ENCODE results near the gene CR1.
"Not testable (repeated sequence)": the region's sequence is repeated elsewhere in the genome, so short reads cannot be mapped to it uniquely, and the experiment has no call there.

Gene CR1

DNA sequence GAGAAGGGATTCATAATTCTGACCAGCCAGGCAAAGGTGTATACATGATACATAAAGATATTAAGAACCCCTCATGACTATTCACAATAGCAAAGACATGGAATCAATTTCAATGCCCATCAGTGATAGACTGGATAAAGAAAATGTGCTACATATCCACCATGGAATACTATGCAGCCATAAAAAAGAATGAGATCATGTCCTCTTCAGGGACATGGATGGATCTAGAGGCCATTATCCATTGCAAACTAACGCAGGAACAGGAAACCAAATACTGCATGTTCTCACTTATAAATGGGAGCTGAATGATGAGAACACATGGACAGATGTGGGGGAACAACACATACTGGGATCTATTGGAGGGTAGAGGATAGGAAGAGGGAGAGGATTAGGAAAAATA lies 170.4 kb downstream of the CR1 start:
- Histone ChIP-seq H3K27ac (no peak overlapping the region), H3K9ac (ENCODE audit: insufficient read length) (no peak overlapping the region), H3K36me3 (ENCODE audit: insufficient read depth, low read length) (no peaks in the 10 kb centered on the region), H3K9me3 (ENCODE audit: low read depth, low read length) (no peaks in the 10 kb centered on the region), H3K4me3 (no peak overlapping the region)
- no peak for DNase-seq (ENCODE audit: low read depth, low spot score)
- TF ChIP-seq EZH2 (IDR thresholded peaks at IDR 0.05), result no peak
- TF ChIP-seq FOXP2 (optimal IDR thresholded peaks at IDR 0.05; ENCODE audit: control extremely low read depth, extremely low read length, insufficient read depth), result no peak
- TF ChIP-seq POLR2AphosphoS5 (IDR thresholded peaks at IDR 0.05; ENCODE audit: borderline replicate concordance, low read depth, low read length), result no peak

DNA sequence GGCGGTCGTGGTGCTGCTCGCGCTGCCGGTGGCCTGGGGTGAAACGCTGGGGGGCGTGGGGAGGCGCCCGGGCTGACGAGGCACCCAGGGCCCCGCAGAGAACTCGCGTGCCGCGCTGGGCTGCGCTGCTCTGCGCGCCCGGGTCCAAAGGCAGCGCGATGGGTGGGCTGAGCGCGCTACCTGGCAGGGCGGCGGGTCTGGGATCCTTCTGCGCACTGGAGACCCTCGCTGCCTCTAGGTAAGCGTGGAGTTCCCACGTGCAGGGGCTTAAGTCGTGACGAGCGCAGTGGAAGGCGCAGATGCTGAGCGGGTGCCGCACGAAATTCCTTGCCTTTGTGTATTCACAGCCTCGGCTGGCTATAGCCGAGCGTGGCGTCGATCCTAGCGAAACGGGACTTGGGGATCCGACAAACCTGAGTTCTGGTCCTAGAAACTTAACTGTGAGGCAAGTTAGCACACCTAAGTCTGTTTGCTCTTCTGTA lies 173.6 kb downstream of the CR1 start:
- H3K4me3 ChIP-seq, result no peak overlapping the region
- no peak for DNase-seq (ENCODE audit: low read depth, low spot score)

DNA sequence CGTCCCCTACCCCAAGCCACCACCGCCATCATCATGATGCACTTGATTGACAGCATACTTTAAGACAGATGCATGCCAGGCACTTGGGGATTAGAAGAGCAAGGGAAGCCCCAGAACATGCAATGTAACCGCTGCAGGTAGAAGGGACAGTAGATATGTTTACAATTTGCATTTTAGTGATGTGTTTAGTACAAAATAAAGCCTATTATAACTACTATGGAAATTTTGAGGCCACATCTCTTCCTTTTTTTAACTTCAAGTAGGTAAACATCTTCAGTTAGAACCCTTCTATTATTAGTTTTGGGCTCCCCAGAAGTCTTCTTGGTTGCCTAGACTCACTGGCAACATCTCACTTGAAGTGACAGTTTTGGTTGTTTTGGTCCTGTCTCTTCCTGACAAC lies 174.2 kb downstream of the CR1 start:
- Histone ChIP-seq H3K4me3 (no peak overlapping the region), H3K36me3 (ENCODE audit: insufficient read depth, low read length) (no peaks in the 10 kb centered on the region), H3K9me3 (ENCODE audit: low read depth, low read length) (no peaks in the 10 kb centered on the region), H3K9ac (ENCODE audit: insufficient read length) (no peak overlapping the region), H3K27ac (no peak overlapping the region)
- no peak for DNase-seq (ENCODE audit: low read depth, low spot score)
- no peak for TF ChIP-seq FOXP2 (optimal IDR thresholded peaks at IDR 0.05; ENCODE audit: control extremely low read depth, extremely low read length, insufficient read depth)
- no peak for TF ChIP-seq POLR2AphosphoS5 (IDR thresholded peaks at IDR 0.05; ENCODE audit: borderline replicate concordance, low read depth, low read length)
- TF ChIP-seq EZH2 (IDR thresholded peaks at IDR 0.05), result no peak

More for the DNA sequence above, 173.6 kb downstream of the CR1 start:
- H3K9ac ChIP-seq (ENCODE audit: insufficient read length), result no peak overlapping the region
- no peaks in the 10 kb centered on the region for H3K36me3 ChIP-seq (ENCODE audit: insufficient read depth, low read length)
- no peak overlapping the region for H3K27ac ChIP-seq
- TF ChIP-seq EZH2 (IDR thresholded peaks at IDR 0.05) (no peak), FOXP2 (optimal IDR thresholded peaks at IDR 0.05; ENCODE audit: control extremely low read depth, extremely low read length, insufficient read depth) (no peak), POLR2AphosphoS5 (IDR thresholded peaks at IDR 0.05; ENCODE audit: borderline replicate concordance, low read depth, low read length) (no peak)
- H3K9me3 ChIP-seq (ENCODE audit: low read depth, low read length), result no peaks in the 10 kb centered on the region

DNA sequence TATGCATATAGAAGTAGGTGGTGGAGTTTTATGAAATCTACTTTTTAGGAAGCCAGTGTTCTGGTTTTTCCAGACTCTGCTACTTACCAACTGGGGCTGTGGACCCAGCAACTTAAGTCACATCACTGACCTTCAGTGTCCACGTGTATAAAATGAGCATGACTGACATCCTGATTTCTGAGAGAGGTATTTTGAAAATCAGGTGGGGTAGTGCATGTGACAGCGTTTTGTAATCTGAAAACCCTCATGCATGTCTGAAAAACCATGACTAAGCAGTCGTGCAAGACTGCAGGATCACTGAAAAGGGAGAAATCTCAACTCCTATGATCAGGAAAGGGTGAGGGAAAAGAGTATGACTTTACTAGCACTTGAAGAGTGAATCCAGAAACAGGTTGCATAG lies 175.0 kb downstream of the CR1 start:
- Histone ChIP-seq H3K36me3 (ENCODE audit: insufficient read depth, low read length) (no peaks in the 10 kb centered on the region), H3K27ac (no peak overlapping the region), H3K9me3 (ENCODE audit: low read depth, low read length) (no peaks in the 10 kb centered on the region), H3K9ac (ENCODE audit: insufficient read length) (no peak overlapping the region), H3K4me3 (no peak overlapping the region)
- no peak for DNase-seq (ENCODE audit: low read depth, low spot score)
- TF ChIP-seq EZH2 (IDR thresholded peaks at IDR 0.05), result no peak
- TF ChIP-seq FOXP2 (optimal IDR thresholded peaks at IDR 0.05; ENCODE audit: control extremely low read depth, extremely low read length, insufficient read depth), result no peak
- no peak for TF ChIP-seq POLR2AphosphoS5 (IDR thresholded peaks at IDR 0.05; ENCODE audit: borderline replicate concordance, low read depth, low read length)

DNA sequence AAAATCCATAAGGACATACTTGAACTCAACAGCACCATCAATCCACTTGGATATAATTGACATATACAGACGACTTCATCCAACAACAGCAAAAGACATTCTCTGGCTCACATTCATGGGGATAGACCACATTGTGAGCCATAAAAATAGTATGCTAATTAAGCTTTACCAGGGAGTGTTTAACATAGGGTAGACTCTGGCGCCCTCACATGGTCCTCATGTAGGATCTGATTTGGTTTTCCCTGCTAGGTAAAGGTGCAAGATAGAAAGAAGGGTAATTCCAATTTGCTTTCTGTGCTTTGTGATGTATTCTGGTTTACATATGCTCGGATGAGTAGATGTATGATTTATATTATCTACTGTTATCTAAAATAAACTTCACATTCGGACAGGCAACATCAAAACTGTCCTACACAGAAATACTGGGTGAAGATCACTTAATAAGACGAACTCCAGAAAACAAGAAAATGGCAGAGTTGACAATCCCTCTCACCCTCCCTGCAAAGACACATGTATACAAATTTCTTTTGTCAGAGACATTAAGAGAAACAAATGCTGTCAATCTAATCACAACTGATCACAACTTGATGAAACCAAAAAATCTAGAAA lies 176.7 kb downstream of the CR1 start:
- DNase-seq (ENCODE audit: low read depth, low spot score), result no peak

DNA sequence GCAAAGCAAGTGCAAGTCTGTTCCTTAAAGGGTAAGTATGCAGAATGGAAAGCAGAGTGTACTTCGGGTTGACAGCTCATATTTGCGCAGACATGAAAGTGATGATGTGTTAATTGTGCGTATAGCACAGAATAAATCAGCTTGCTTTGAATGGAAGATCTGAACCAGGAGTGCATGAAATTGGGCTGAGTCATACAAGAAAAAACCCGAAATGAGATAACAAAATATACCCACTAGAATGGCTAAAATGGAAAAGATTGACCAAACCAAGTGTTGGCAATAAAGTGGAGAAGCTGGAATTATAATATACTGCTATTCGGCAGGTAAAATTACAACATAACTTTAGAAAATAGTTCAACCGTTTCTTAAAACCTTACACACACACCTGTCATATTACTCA lies 177.4 kb downstream of the CR1 start:
- no peak for DNase-seq (ENCODE audit: low read depth, low spot score)
- Histone ChIP-seq H3K9me3 (ENCODE audit: low read depth, low read length) (no peaks in the 10 kb centered on the region), H3K9ac (ENCODE audit: insufficient read length) (no peak overlapping the region), H3K36me3 (ENCODE audit: insufficient read depth, low read length) (no peaks in the 10 kb centered on the region), H3K4me3 (no peak overlapping the region), H3K27ac (no peak overlapping the region)
- no peak for TF ChIP-seq EZH2 (IDR thresholded peaks at IDR 0.05)
- TF ChIP-seq POLR2AphosphoS5 (IDR thresholded peaks at IDR 0.05; ENCODE audit: borderline replicate concordance, low read depth, low read length), result no peak
- no peak for TF ChIP-seq FOXP2 (optimal IDR thresholded peaks at IDR 0.05; ENCODE audit: control extremely low read depth, extremely low read length, insufficient read depth)

More for the DNA sequence above, 176.7 kb downstream of the CR1 start:
- Histone ChIP-seq H3K9me3 (ENCODE audit: low read depth, low read length) (no peaks in the 10 kb centered on the region), H3K36me3 (ENCODE audit: insufficient read depth, low read length) (no peaks in the 10 kb centered on the region), H3K4me3 (no peak overlapping the region), H3K9ac (ENCODE audit: insufficient read length) (no peak overlapping the region), H3K27ac (no peak overlapping the region)
- TF ChIP-seq EZH2 (IDR thresholded peaks at IDR 0.05), result no peak
- TF ChIP-seq POLR2AphosphoS5 (IDR thresholded peaks at IDR 0.05; ENCODE audit: borderline replicate concordance, low read depth, low read length), result no peak
- no peak for TF ChIP-seq FOXP2 (optimal IDR thresholded peaks at IDR 0.05; ENCODE audit: control extremely low read depth, extremely low read length, insufficient read depth)

DNA sequence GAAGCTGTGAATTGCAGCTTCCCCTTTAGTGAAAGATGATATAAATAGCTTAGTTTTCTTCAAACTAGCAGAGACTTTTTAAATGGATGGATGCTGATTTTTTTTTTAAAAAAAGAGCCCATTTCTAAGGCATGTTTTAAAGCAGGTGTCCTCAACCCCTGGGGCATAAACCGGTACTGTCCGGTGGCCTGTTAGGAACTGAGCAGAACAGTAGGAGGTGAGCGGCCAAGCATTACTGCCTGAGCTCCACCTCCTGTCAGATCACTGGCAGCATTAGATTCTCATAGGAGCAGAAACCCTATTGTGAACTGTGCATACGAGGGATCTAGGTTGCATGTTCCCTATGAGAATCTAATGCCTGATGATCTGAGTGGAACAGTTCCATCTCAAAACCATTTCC lies 180.2 kb downstream of the CR1 start:
- no peak for TF ChIP-seq EZH2 (IDR thresholded peaks at IDR 0.05)
- TF ChIP-seq POLR2AphosphoS5 (IDR thresholded peaks at IDR 0.05; ENCODE audit: borderline replicate concordance, low read depth, low read length), result no peak
- no peak for TF ChIP-seq FOXP2 (optimal IDR thresholded peaks at IDR 0.05; ENCODE audit: control extremely low read depth, extremely low read length, insufficient read depth)
- H3K27ac ChIP-seq, result no peak overlapping the region
- H3K36me3 ChIP-seq (ENCODE audit: insufficient read depth, low read length), result no peaks in the 10 kb centered on the region
- DNase-seq (ENCODE audit: low read depth, low spot score), result no peak
- H3K9ac ChIP-seq (ENCODE audit: insufficient read length), result no peak overlapping the region
- H3K4me3 ChIP-seq, result no peak overlapping the region
- H3K9me3 ChIP-seq (ENCODE audit: low read depth, low read length), result no peaks in the 10 kb centered on the region

DNA sequence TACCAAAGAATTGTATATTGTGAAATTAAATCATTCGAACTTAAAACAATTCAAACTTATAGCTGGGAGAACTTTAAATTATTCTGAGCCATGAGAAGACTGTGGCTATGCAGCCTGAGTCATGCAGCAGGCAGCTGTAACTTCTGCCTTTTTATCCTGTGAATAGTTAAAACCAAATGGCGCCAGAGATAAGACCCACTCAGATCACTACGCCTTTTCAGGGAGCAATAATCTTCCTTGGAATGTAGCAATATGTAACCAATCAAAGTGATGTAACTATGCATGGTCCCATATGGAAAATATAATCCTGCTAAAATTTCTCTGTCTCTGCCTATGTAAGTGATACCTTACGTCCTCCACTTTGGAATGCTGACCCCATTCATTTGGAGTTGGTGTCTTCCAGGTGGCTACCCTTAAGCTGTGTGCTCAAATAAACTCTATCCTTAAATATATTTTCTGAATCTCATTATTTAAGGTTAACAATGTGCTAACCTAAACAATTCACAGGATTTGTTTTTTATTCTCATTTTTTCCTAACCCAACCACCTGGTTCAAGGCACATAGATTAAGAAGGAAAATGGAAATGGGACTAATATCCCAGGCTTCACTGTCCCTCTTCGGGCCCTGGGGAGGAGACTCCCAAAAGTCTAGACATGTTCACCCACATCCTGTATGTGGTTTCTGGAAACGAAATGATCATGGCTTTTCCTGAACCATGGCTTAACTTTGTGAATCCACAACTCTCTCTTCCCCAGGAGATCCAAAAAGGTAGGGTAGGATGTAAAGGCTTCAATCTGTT lies 184.8 kb downstream of the CR1 start:
- DNase-seq (ENCODE audit: low read depth, low spot score); H3K9me3 ChIP-seq (ENCODE audit: low read depth, low read length); H3K4me3 ChIP-seq; H3K9ac ChIP-seq (ENCODE audit: insufficient read length); H3K36me3 ChIP-seq (ENCODE audit: insufficient read depth, low read length): not testable (repeated sequence)
- peak overlapping the region; percentile 79 for H3K27ac ChIP-seq

DNA sequence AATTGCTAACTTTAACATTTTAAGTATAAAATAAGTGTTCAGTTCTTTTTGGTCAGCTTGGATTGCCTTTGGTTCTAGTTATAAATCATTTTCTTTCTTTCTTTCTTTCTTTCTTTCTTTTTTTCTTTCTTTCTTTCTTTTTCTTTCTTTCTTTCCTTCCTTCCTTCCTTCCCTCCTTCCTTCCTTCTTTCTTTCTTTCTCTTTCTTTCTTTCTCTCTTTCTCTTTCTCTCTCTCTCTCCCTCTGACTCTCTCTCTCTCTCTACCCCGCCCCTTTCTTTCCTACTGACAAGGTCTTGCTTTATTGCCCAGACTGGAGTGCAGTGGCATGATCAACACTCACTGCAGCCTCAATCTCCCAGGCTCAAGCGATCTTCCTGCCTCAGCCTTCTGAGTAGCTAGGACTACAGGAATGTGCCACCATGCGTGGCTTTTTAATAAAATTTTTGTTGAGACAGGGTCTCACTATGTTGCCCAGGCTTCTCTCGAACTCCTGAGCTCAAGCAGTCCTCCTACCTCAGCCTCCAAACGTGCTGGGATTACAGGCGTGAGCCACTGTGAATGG lies 187.0 kb downstream of the CR1 start:
- not testable (repeated sequence) for H3K9ac ChIP-seq (ENCODE audit: insufficient read length); DNase-seq (ENCODE audit: low read depth, low spot score); H3K9me3 ChIP-seq (ENCODE audit: low read depth, low read length); H3K27ac ChIP-seq; H3K36me3 ChIP-seq (ENCODE audit: insufficient read depth, low read length); H3K4me3 ChIP-seq

DNA sequence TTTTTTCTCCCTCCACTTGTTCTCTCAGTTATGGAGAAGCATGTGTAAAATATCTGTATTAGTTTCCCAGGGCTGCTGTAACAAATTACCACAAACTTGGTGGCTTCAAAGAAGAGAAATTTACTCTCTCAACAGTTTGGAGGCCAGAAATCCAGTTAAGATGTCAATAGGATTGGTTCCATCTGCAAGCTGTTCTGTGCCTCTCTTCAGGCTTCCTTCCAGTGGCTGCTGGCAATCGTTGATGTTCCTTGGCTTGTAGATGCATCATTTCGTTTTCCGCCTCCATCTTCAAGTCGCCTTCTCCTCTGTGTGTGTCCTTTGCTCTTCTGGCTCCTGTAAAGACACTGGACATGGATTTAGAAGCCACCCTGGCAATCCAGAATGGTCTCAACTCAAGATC lies 194.6 kb downstream of the CR1 start:
- not testable (repeated sequence) for DNase-seq (ENCODE audit: low read depth, low spot score); H3K4me3 ChIP-seq; H3K9me3 ChIP-seq (ENCODE audit: low read depth, low read length); H3K36me3 ChIP-seq (ENCODE audit: insufficient read depth, low read length); H3K9ac ChIP-seq (ENCODE audit: insufficient read length); H3K27ac ChIP-seq

Data from SK-N-MC (cell line).